GM20000 (cell line): ENCODE data around the gene WWTR1.

ENCODE experiments used
- DNase-seq: peaks from one replicate; pipeline ENCODE4 v3.0.0; 2012; ENCODE audit warnings: low spot score
- CTCF ChIP-seq: IDR thresholded peaks from 2 replicates; pipeline ENCODE4 v1.5.1; 2012; ENCODE audit warnings: mild to moderate bottlenecking, control low read depth; ENCODE audit errors: extremely low read depth, missing control alignments

WWTR1 gene

DNA sequence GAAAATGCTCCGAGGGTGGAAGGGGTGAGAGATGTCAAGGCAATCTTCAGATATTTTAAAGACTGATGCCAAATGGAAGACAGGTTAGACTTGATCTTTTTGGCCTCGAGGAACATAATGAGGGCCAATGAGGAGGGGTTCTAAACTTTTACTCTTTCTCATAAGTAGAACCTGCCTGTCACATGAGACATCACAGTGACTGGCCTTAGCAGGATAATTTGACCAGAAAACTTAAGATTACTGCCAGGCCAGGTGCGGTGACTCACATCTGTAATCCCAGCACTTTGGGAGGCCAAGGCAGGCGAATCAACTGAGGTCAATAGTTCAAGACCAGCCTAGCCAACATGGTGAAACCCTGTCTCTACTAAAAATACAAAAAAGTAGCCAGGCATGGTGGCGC is 171.1 kb downstream of the WWTR1 start:
- TF ChIP-seq CTCF = no peak
- DNase-seq = no peak

- no peak for DNase-seq
- no peak for TF ChIP-seq CTCF
These were observed 176.3 kb downstream of the WWTR1 start for GRCh38 chr3:149481491-149481890.

DNA sequence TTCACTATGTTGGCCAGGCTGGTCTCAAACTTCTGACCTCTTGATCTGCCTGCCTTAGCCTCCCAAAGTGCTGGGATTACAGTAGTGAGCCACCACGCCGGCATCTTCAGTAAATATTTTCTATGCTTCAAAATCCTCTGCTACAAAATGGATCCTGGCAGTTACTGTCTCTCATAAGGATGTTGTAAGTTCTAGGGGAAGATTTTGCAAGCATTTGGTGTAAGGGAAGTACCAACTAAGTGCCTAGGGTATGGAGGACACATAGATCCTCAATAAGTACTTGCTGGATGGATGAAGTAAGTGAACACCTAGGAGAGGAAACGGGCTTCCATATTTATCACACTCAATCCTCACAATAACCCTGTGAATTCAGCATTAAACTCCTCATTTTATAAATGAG is 176.8 kb downstream of the WWTR1 start:
- no peak for DNase-seq
- TF ChIP-seq CTCF = no peak

GRCh38 chr3:149480326-149481017 is 177.4 kb downstream of the WWTR1 start:
- peak; percentile 77 for DNase-seq
- TF ChIP-seq CTCF = peak; percentile 75

DNA sequence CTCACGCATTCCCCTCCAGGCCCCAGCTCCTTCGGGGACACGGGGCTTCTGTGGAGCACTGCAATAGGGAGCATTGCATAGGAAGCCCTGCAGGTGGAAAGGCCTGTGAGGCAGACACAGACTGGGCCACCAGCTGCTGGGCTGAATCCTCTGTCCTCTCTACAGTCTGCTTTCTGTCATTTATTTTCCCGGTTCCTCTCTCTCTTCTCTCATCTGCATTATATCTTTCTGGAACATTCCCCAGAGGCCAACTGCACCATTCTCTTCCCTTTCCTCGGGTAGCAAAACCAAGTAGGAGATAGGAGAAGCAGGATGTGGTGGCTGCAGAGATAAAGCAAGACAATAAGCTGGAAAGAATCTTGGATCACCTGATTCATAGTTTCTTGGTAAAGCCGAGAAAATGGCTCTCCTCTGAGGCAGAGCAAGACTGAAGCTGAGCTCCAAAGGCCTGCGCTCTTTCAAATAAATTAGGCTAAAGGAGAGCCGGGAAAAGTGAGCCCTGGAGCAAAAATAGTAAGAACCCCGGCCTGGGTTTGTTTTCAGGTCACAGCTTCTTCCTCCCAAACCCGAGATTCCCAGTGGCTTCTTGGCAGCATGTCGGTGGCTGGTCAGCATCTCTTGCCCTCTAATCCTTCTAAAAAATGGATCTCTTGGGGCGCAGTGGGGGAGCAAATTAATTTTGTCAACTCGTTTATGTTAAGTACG is 178.1 kb downstream of the WWTR1 start:
- DNase-seq = no peak
- TF ChIP-seq CTCF = no peak

DNA sequence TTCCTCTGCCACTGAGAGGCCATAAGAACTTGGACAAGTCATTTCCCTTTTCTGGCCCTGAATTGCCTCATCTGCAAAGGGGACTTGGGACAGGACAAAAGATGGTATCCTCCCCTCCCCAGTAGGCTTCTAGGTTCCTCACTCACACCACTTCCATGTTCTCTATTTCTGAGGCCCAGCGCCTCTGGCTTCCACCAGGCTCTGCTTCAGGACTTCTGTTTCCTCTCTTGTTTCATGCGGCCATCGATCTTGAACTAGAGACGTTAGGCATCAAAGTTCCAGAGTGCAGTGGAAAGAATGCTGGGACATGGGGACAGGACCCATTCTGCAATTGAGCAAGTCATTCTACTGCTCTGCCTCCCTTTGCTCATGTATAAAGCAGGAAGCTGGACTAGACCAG is 181.6 kb downstream of the WWTR1 start:
- TF ChIP-seq CTCF = no peak
- DNase-seq = no peak

DNA sequence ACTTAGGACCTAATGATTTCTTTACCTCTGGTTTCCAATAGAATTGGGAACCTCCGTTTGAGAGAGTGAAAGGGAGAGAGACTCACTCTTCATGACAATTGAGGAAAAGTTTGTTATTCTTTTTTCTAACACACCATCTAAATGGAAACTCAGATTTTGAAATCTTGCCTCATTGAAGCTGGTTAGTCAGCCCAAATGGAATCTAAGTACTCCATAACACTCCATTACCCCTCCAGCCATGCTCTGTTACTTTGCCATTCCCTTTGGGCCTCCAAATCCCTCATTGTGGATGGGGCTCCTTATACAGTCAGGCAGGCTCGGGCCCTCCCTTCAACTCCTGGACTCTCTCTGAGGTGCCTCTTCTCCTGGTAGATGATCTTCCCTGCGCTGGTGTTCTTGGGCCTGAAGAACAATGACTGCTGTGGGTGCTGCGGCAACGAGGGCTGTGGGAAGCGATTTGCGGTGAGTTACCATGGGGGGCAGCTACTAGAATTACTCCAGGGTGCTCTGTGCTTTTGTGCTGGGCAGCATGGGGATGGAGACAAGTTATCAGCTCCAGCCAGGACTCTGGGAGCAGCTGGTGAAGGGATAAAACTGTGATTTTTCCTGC is 182.3 kb downstream of the WWTR1 start:
- TF ChIP-seq CTCF = no peak
- DNase-seq = no peak
